ENCODE results near the gene MED22. TPM values are rescaled to one million over a fixed set of nuclear protein-coding genes. Genes with fewer than 3 reads are reported as not detected.

The MED22 gene
- total RNA-seq, 1 donor from 2014 or later: 45.7 TPM

GRCh38 chr9:133385452-133385851, 37.5 kb upstream of the MED22 start:
- intact Hi-C loops (cut with micrococcal nuclease): no loop called here
- no peak overlapping the region for H3K27ac Mint-ChIP-seq
- H3K27me3 Mint-ChIP-seq: peaks cover 9% of the 10 kb centered on the region
- no peak for TF ChIP-seq CTCF (IDR thresholded peaks at IDR 0.05)
- POLR2A ChIA-PET: interaction anchor here (0.7 to 1.3 kb wide), 2 partner anchors 9 to 91 kb away, joined by 3 to 4 read pairs; partner anchors contain the start of gene STKLD1
- H3K4me1 Mint-ChIP-seq: no peaks in the 10 kb centered on the region
- ATAC-seq (ENCODE audit: low read depth) (no peak), DNase-seq (no peak)
- no peaks in the 10 kb centered on the region for H3K36me3 Mint-ChIP-seq (ENCODE audit: low read depth)
- H3K4me3 Mint-ChIP-seq: no peak overlapping the region
- CTCF ChIA-PET: no interaction called here
- no peaks in the 10 kb centered on the region for H3K9me3 Mint-ChIP-seq

- H3K36me3 Mint-ChIP-seq (ENCODE audit: low read depth): no peaks in the 10 kb centered on the region
- ChIA-PET POLR2A (interaction anchor here (0.7 to 1.3 kb wide), 2 partner anchors 8 to 91 kb away, joined by 3 to 4 read pairs; partner anchors contain the start of gene STKLD1), CTCF (no interaction called here)
- DNase-seq: no peak
- H3K27ac Mint-ChIP-seq: no peak overlapping the region
- no peaks in the 10 kb centered on the region for H3K9me3 Mint-ChIP-seq
- no peaks in the 10 kb centered on the region for H3K4me1 Mint-ChIP-seq
- peaks cover 5% of the 10 kb centered on the region for H3K27me3 Mint-ChIP-seq
- intact Hi-C loops (cut with micrococcal nuclease): no loop called here
- no peak for TF ChIP-seq CTCF (IDR thresholded peaks at IDR 0.05)
- no peak overlapping the region for H3K4me3 Mint-ChIP-seq
- no peak for ATAC-seq (ENCODE audit: low read depth)
These were observed 36.9 kb upstream of the MED22 start for GRCh38 chr9:133384736-133385321.

- no peaks in the 10 kb centered on the region for H3K4me1 Mint-ChIP-seq
- intact Hi-C loops (cut with micrococcal nuclease): no loop called here
- no peaks in the 10 kb centered on the region for H3K36me3 Mint-ChIP-seq (ENCODE audit: low read depth)
- no peaks in the 10 kb centered on the region for H3K27me3 Mint-ChIP-seq
- ChIA-PET CTCF (no interaction called here), POLR2A (no interaction called here)
- DNase-seq: no peak
- H3K9me3 Mint-ChIP-seq: no peaks in the 10 kb centered on the region
- H3K4me3 Mint-ChIP-seq: no peak overlapping the region
- TF ChIP-seq CTCF (IDR thresholded peaks at IDR 0.05): no peak
- ATAC-seq (ENCODE audit: low read depth): no peak
- no peak overlapping the region for H3K27ac Mint-ChIP-seq
These were observed 35.5 kb upstream of the MED22 start for GRCh38 chr9:133383438-133383837.

GRCh38 chr9:133382507-133383141, 34.7 kb upstream of the MED22 start:
- POLR2A ChIA-PET: no interaction called here
- no peak for DNase-seq
- H3K27ac Mint-ChIP-seq: no peak overlapping the region
- no peak overlapping the region for H3K4me3 Mint-ChIP-seq
- H3K9me3 Mint-ChIP-seq: no peaks in the 10 kb centered on the region
- no peaks in the 10 kb centered on the region for H3K27me3 Mint-ChIP-seq
- intact Hi-C loops (cut with micrococcal nuclease): no loop called here
- CTCF ChIA-PET: no interaction called here
- no peaks in the 10 kb centered on the region for H3K36me3 Mint-ChIP-seq (ENCODE audit: low read depth)
- ATAC-seq (ENCODE audit: low read depth): no peak
- H3K4me1 Mint-ChIP-seq: no peaks in the 10 kb centered on the region
- no peak for TF ChIP-seq CTCF (IDR thresholded peaks at IDR 0.05)

GRCh38 chr9:133380734-133381133, 32.8 kb upstream of the MED22 start:
- Mint-ChIP-seq H3K27ac (no peak overlapping the region), H3K36me3 (ENCODE audit: low read depth) (no peaks in the 10 kb centered on the region), H3K27me3 (no peaks in the 10 kb centered on the region), H3K4me1 (peaks cover 3% of the 10 kb centered on the region), H3K9me3 (no peaks in the 10 kb centered on the region), H3K4me3 (no peak overlapping the region)
- ATAC-seq (ENCODE audit: low read depth): no peak
- ChIA-PET POLR2A (interaction anchor here (0.6 kb wide), 1 partner anchor 79 kb away, joined by 3 read pairs; the partner anchor contains the start of gene CACFD1), CTCF (no interaction called here)
- intact Hi-C loops (cut with micrococcal nuclease): no loop called here
- no peak for DNase-seq
- TF ChIP-seq CTCF (IDR thresholded peaks at IDR 0.05): no peak
